ENCODE results near the gene ACAP3. TPM values are rescaled to one million over a fixed set of nuclear protein-coding genes. Genes with fewer than 3 reads are reported as not detected.

The ACAP3 gene
- total RNA-seq, 1 donor from 2014 or later: 10.7 TPM

DNA sequence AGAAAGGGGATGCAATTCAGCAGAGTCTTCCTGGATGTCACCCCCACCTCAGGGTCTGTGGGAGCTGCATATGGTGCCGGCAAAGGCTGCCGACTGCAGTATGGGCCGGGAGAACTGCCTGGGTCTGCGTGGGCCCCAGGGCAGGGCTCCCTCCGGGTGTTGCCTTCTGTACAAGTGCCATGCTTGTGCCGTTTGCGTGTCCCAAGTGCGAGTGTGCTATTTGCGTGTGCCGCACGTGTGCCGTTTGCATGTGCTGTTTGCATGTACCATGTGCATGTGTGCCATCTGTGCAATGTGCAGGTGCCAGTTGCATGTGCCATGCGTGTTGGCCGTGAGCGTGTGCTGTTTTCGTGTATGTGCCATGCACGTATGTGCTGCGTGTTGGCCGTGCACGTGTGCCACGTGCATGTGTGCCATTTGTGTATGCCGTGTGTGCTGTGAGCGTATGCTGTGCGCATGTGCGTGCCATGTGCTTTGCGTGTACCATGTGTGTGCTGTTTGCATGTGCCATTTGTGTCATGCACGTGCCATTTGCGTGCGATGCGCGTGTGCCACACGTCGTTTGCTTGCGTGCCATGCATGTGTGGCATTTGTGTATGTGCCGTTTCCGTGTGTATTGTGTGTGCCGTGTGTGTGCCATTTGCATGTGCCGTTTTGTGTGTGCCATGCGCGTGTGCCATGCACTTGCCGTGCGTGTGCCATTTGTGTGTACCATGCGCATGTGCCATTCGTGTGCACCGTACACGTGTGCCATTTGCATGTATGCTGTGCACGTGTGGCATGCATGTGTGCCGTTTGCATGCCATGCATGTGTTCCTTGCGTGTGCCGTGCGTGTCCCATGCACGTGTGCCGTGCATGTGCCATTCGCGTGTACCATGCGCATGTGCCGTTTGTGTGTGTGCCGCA, 21.8 kb upstream of the ACAP3 start:
- Histone ChIP-seq H3K27me3 (no peaks in the 10 kb centered on the region), H3K36me3 (no peaks in the 10 kb centered on the region), H3K9ac (no peak overlapping the region), H3K79me2 (ENCODE audit: low read depth) (peaks cover 13% of the 10 kb centered on the region), H3K9me3 (ENCODE audit: low read depth) (no peaks in the 10 kb centered on the region), H3K4me2 (no peak overlapping the region), H2AFZ (replicated peaks) (no peak overlapping the region), H3K27ac (no peak overlapping the region), H3K4me1 (peaks cover 4% of the 10 kb centered on the region), H3F3A (ENCODE audit: low read depth) (peaks cover 13% of the 10 kb centered on the region), H3K4me3 (no peak overlapping the region), H4K20me1 (ENCODE audit: low read depth) (peaks cover 69% of the 10 kb centered on the region)
- Mint-ChIP-seq H3K36me3 (peaks cover 3% of the 10 kb centered on the region), H3K4me1 (no peaks in the 10 kb centered on the region), H3K9me3 (no peaks in the 10 kb centered on the region), H3K27ac (no peak overlapping the region), H3K27me3 (ENCODE audit: insufficient read depth, low read depth) (peaks cover 19% of the 10 kb centered on the region), H3K4me3 (peak overlapping the region; percentile 48)
- DNase-seq (ENCODE audit: low spot score): no peak
- TF ChIP-seq CTCF (IDR thresholded peaks at IDR 0.05) (no peak), EZH2phosphoT487 (IDR thresholded peaks at IDR 0.05) (no peak), EZH2 (IDR thresholded peaks at IDR 0.05) (no peak)

DNA sequence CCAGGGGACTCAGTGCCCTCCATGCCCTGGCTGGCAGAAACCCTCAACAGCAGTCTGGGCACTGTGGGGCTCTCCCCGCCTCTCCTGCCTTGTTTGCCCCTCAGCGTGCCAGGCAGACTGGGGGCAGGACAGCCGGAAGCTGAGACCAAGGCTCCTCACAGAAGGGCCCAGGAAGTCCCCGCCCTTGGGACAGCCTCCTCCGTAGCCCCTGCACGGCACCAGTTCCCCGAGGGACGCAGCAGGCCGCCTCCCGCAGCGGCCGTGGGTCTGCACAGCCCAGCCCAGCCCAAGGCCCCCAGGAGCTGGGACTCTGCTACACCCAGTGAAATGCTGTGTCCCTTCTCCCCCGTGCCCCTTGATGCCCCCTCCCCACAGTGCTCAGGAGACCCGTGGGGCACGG, 20.5 kb upstream of the ACAP3 start:
- no peaks in the 10 kb centered on the region for H3K36me3 ChIP-seq
- H3K27me3 Mint-ChIP-seq (ENCODE audit: insufficient read depth, low read depth): peaks cover 14% of the 10 kb centered on the region

DNA sequence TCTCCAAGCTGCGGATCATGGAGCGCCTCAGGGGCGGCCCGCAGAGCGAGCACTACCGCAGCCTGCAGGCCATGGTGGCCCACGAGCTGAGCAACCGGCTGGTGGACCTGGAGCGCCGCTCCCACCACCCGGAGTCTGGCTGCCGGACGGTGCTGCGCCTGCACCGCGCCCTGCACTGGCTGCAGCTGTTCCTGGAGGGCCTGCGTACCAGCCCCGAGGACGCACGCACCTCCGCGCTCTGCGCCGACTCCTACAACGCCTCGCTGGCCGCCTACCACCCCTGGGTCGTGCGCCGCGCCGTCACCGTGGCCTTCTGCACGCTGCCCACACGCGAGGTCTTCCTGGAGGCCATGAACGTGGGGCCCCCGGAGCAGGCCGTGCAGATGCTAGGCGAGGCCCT, 19.6 kb upstream of the ACAP3 start:
- H3K79me2 ChIP-seq (ENCODE audit: low read depth): peaks cover 30% of the 10 kb centered on the region
- H3K27me3 ChIP-seq: no peaks in the 10 kb centered on the region

More for the DNA sequence above, 20.5 kb upstream of the ACAP3 start:
- H3K79me2 ChIP-seq (ENCODE audit: low read depth): peaks cover 23% of the 10 kb centered on the region
- H3K4me1 Mint-ChIP-seq: peaks cover 5% of the 10 kb centered on the region
- H3K4me3 Mint-ChIP-seq: no peak overlapping the region
- H3K4me2 ChIP-seq: no peak overlapping the region
- peaks cover 4% of the 10 kb centered on the region for H3K4me1 ChIP-seq
- peaks cover 60% of the 10 kb centered on the region for H4K20me1 ChIP-seq (ENCODE audit: low read depth)
- no peaks in the 10 kb centered on the region for H3K9me3 ChIP-seq (ENCODE audit: low read depth)
- no peak overlapping the region for H2AFZ ChIP-seq (replicated peaks)
- peaks cover 6% of the 10 kb centered on the region for H3K36me3 Mint-ChIP-seq
- no peak overlapping the region for H3K4me3 ChIP-seq
- peaks cover 13% of the 10 kb centered on the region for H3F3A ChIP-seq (ENCODE audit: low read depth)
- no peak overlapping the region for H3K27ac ChIP-seq
- DNase-seq (ENCODE audit: low spot score): no peak
- no peak for TF ChIP-seq EZH2phosphoT487 (IDR thresholded peaks at IDR 0.05)
- no peak for TF ChIP-seq CTCF (IDR thresholded peaks at IDR 0.05)
- no peak for TF ChIP-seq EZH2 (IDR thresholded peaks at IDR 0.05)
- no peak overlapping the region for H3K9ac ChIP-seq
- H3K27me3 ChIP-seq: no peaks in the 10 kb centered on the region
- H3K27ac Mint-ChIP-seq: no peak overlapping the region
- no peaks in the 10 kb centered on the region for H3K9me3 Mint-ChIP-seq

More for the DNA sequence above, 19.6 kb upstream of the ACAP3 start:
- Histone ChIP-seq H3K4me3 (no peak overlapping the region), H2AFZ (replicated peaks) (no peak overlapping the region), H3F3A (ENCODE audit: low read depth) (peaks cover 13% of the 10 kb centered on the region), H3K4me2 (no peak overlapping the region), H3K9me3 (ENCODE audit: low read depth) (no peaks in the 10 kb centered on the region), H4K20me1 (ENCODE audit: low read depth) (peaks cover 57% of the 10 kb centered on the region), H3K9ac (no peak overlapping the region), H3K27ac (no peak overlapping the region), H3K4me1 (peaks cover 4% of the 10 kb centered on the region), H3K36me3 (no peaks in the 10 kb centered on the region)
- Mint-ChIP-seq H3K36me3 (peaks cover 6% of the 10 kb centered on the region), H3K27ac (no peak overlapping the region), H3K27me3 (ENCODE audit: insufficient read depth, low read depth) (peaks cover 16% of the 10 kb centered on the region), H3K9me3 (no peaks in the 10 kb centered on the region), H3K4me1 (peaks cover 8% of the 10 kb centered on the region), H3K4me3 (peak overlapping the region; percentile 38)
- TF ChIP-seq EZH2phosphoT487 (IDR thresholded peaks at IDR 0.05) (no peak), EZH2 (IDR thresholded peaks at IDR 0.05) (no peak), CTCF (IDR thresholded peaks at IDR 0.05) (no peak)
- DNase-seq (ENCODE audit: low spot score): no peak

All from neural progenitor cell (in vitro differentiated cells).